ENCODE data around the gene ASTE1.

Gene ASTE1

GRCh38 chr3:131018970-131019369 is 7.7 kb downstream of the ASTE1 start:
- DNase-seq (ENCODE audit: low read depth in 1 of 2, low spot score in 1 of 2), result no peak
- no peak overlapping the region for H3K27ac ChIP-seq (replicated peaks)
- TF ChIP-seq REST (IDR thresholded peaks at IDR 0.05; ENCODE audit: insufficient replicate concordance, low read depth) (no peak), POLR2AphosphoS5 (IDR thresholded peaks at IDR 0.05; ENCODE audit: low read depth) (no peak), CTCF (IDR thresholded peaks at IDR 0.05; ENCODE audit: insufficient read depth, low read length) (no peak)
- H3K4me3 ChIP-seq (replicated peaks; ENCODE audit: insufficient read depth, low read length), result no peak overlapping the region
- H3K27me3 ChIP-seq (ENCODE audit: insufficient read depth, poor library complexity, severe bottlenecking), result no peaks in the 10 kb centered on the region

- Histone ChIP-seq H3K4me3 (replicated peaks; ENCODE audit: insufficient read depth, low read length) (no peak overlapping the region), H3K27me3 (ENCODE audit: insufficient read depth, poor library complexity, severe bottlenecking) (no peaks in the 10 kb centered on the region), H3K27ac (replicated peaks) (no peak overlapping the region)
- TF ChIP-seq SPI1 (IDR thresholded peaks at IDR 0.05; ENCODE audit: borderline replicate concordance, low read depth), result no peak
- TF ChIP-seq GABPA (IDR thresholded peaks at IDR 0.05; ENCODE audit: low read depth), result no peak
- TF ChIP-seq POLR2AphosphoS5 (IDR thresholded peaks at IDR 0.05; ENCODE audit: low read depth), result no peak
- no peak for TF ChIP-seq CTCF (IDR thresholded peaks at IDR 0.05; ENCODE audit: insufficient read depth, low read length)
- TF ChIP-seq REST (IDR thresholded peaks at IDR 0.05; ENCODE audit: insufficient replicate concordance, low read depth), result no peak
- DNase-seq (ENCODE audit: low read depth in 1 of 2, low spot score in 1 of 2), result no peak
Measured at GRCh38 chr3:131009698-131010097, 16.9 kb downstream of the ASTE1 start.

GRCh38 chr3:131008326-131008725 is 18.3 kb downstream of the ASTE1 start:
- DNase-seq (ENCODE audit: low read depth in 1 of 2, low spot score in 1 of 2), result no peak
- Histone ChIP-seq H3K4me3 (replicated peaks; ENCODE audit: insufficient read depth, low read length) (no peak overlapping the region), H3K27ac (replicated peaks) (no peak overlapping the region), H3K27me3 (ENCODE audit: insufficient read depth, poor library complexity, severe bottlenecking) (no peaks in the 10 kb centered on the region)
- no peak for TF ChIP-seq POLR2AphosphoS5 (IDR thresholded peaks at IDR 0.05; ENCODE audit: low read depth)
- no peak for TF ChIP-seq REST (IDR thresholded peaks at IDR 0.05; ENCODE audit: insufficient replicate concordance, low read depth)
- no peak for TF ChIP-seq CTCF (IDR thresholded peaks at IDR 0.05; ENCODE audit: insufficient read depth, low read length)
- no peak for TF ChIP-seq GABPA (IDR thresholded peaks at IDR 0.05; ENCODE audit: low read depth)
- TF ChIP-seq SPI1 (IDR thresholded peaks at IDR 0.05; ENCODE audit: borderline replicate concordance, low read depth), result no peak

Measured in HL-60 (cell line).